Left lung (tissue), 10 donors: Measurements from ENCODE around the gene STK40. TPM values are rescaled to one million over a fixed set of nuclear protein-coding genes. Genes with fewer than 3 reads are reported as not detected.
A peak's percentile ranks its signal among the peaks of the same experiment; 100 is the strongest.

Experiments
- ATAC-seq: fragments of 200-7000 bp; cut with Tn5 transposase; one replicate; pipeline ENCODE4 v1.9.1; 2020; ENCODE audit warnings: moderate library complexity
- DNase-seq, 4 donors: peaks; one replicate each; pipeline ENCODE4 v3.0.0-alpha.2; 2013 to 2020
- H3K27ac ChIP-seq, 2 donors: fragments of 200-600 bp; sonication (generic) in 1 of 2; one replicate each; pipeline versions ENCODE4 v1.5.0 to v1.8.0; 2020 to 2021
- H3K27me3 ChIP-seq, 2 donors: fragments of 200-600 bp; sonication (generic) in 1 of 2; one replicate each; pipeline versions ENCODE4 v1.5.0 to v1.8.0; 2020 to 2021
- H3K36me3 ChIP-seq, 2 donors: fragments of 200-600 bp; sonication (generic) in 1 of 2; one replicate each; pipeline versions ENCODE4 v1.5.0 to v1.8.0; 2020 to 2021
- H3K4me1 ChIP-seq, 2 donors: fragments of 200-600 bp; one replicate each; pipeline ENCODE4 v1.8.0; 2021
- H3K4me3 ChIP-seq, 2 donors: fragments of 200-600 bp; sonication (generic) in 1 of 2; one replicate each; pipeline versions ENCODE4 v1.5.0 to v1.8.0; 2020 to 2021; ENCODE audit warnings: mild to moderate bottlenecking in 1 of 2
- H3K9me3 ChIP-seq, 2 donors: fragments of 200-600 bp; sonication (generic) in 1 of 2; one replicate each; pipeline versions ENCODE4 v1.5.0 to v1.8.0; 2020 to 2021
- intact Hi-C, 2 donors: fragments of 100-400 bp; cut with DNase I; formaldehyde crosslinking; loops; one replicate each; pipeline versions ENCODE4 v1.11.2 to v1.14.2; 2022
- polyA plus RNA-seq, 6 donors: library from polyadenylated mRNA; unstranded; fragments of 120-200 nt; gene quantifications; one replicate each; pipeline ENCODE4 v1.2.1, GENCODE V29; 2013; ENCODE audit not compliant: insufficient read length in 6 of 6
- total RNA-seq, 2 donors: library from RNA; stranded (reverse); fragmentation: NEBNext Ultra II Directional; extraction: Animal tissue kit (Norgen Biotek cat#: 25700); gene quantifications; one replicate each; pipeline ENCODE4 v1.2.1, GENCODE V29; 2021
- TF ChIP-seq, protein P1 (sequence below), 2 donors: fragments of 200-600 bp; sonication (generic) in 1 of 2; IDR thresholded peaks; one replicate each; pipeline versions ENCODE4 v1.5.0 to v1.8.0; 2021; ENCODE audit warnings: antibody characterized with exemption in 2 of 2
- donor health status: DM: no; HTN: yes; CAD: no.
- donor health status: DM: no; HTN: no; CAD: no.

Gene STK40
- total and polyA plus RNA-seq, 8 donors = 29.3 to 97.7 (median 35.7) TPM

GRCh38 chr1:36387141-36387949, 1.6 kb upstream of the STK40 start:
- Histone ChIP-seq H3K27me3 (no peaks in the 10 kb centered on the region), H3K27ac (peak overlapping the region; percentile 98 to 99), H3K9me3 (no peaks in the 10 kb centered on the region), H3K4me3 (peak overlapping the region in 1 of 2 donors; percentile 93), H3K4me1 (peaks cover 28 to 64% of the 10 kb centered on the region in 2 donors), H3K36me3 (peaks cover 0 to 35% of the 10 kb centered on the region in 2 donors)
- ATAC-seq (no peak), DNase-seq (no peak)
- TF ChIP-seq, protein P1, sequence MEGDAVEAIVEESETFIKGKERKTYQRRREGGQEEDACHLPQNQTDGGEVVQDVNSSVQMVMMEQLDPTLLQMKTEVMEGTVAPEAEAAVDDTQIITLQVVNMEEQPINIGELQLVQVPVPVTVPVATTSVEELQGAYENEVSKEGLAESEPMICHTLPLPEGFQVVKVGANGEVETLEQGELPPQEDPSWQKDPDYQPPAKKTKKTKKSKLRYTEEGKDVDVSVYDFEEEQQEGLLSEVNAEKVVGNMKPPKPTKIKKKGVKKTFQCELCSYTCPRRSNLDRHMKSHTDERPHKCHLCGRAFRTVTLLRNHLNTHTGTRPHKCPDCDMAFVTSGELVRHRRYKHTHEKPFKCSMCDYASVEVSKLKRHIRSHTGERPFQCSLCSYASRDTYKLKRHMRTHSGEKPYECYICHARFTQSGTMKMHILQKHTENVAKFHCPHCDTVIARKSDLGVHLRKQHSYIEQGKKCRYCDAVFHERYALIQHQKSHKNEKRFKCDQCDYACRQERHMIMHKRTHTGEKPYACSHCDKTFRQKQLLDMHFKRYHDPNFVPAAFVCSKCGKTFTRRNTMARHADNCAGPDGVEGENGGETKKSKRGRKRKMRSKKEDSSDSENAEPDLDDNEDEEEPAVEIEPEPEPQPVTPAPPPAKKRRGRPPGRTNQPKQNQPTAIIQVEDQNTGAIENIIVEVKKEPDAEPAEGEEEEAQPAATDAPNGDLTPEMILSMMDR (IDR thresholded peaks at IDR 0.05) = no peak
- intact Hi-C loops = no loop called here

DNA sequence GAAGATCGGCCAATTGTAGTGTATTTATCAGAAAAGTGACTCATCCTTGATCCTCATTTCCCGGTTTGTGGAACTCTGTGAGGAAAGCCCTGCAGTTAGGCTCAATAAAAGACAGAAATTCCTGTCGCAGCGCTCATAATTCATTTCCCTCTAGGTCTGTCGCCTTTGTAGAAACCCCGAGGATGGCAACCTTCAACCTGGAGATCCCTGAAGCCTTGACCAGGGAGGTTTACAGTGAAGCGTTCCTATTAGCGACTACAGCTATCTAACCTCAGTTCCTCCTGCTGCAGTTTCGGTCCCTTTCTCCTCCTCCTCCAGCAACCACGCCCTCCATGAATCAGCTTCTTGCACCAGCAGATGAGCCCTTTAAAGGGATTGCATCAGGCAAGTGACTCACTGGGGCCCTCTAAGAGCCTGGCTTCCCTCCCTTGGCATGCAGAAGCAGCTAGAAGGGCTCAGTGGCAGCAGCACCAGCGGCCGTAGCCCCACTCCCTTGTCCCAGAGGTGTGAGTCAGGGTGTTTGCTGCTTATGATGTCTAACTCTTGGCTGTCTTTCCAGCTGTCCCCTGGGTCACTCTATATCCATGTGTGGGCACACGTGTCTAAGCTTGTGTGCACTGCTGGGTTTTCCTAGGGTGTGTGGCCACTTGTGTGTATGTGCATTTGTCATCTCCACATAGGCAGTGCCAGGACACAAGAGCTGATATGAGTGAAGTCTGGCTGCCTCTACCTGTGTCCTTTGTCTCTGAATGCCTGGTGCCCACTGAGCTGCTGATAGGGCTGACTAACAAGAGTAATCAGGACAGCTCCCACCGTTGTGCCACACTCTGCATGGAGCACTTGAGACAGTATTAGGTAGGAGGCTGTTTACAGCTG, 779 bp upstream of the STK40 start:
- Histone ChIP-seq H3K9me3 (no peaks in the 10 kb centered on the region), H3K4me3 (peak overlapping the region; percentile 33 to 93), H3K27me3 (no peaks in the 10 kb centered on the region), H3K36me3 (peaks cover 0 to 27% of the 10 kb centered on the region in 2 donors), H3K27ac (peak overlapping the region; percentile 98 to 99), H3K4me1 (peaks cover 28 to 68% of the 10 kb centered on the region in 2 donors)
- DNase-seq (peak; percentile 70 to 96 (median 93)), ATAC-seq (peak; percentile 81)
- TF ChIP-seq, protein P1 (IDR thresholded peaks at IDR 0.05) = no peak
- intact Hi-C loops = no loop called here

- Histone ChIP-seq H3K4me3 (peak overlapping the region; percentile 93 to 100), H3K4me1 (peaks cover 28 to 79% of the 10 kb centered on the region in 2 donors), H3K27me3 (no peaks in the 10 kb centered on the region), H3K9me3 (no peaks in the 10 kb centered on the region), H3K36me3 (peaks cover 0 to 11% of the 10 kb centered on the region in 2 donors), H3K27ac (peak overlapping the region; percentile 98 to 99)
- TF ChIP-seq, protein P1 (IDR thresholded peaks at IDR 0.05) = no peak
- DNase-seq (peak in 3 of 4 donors; percentile 40 to 94 (median 85)), ATAC-seq (peak; percentile 31)
- intact Hi-C loops = no loop called here
These were observed 948 bp downstream of the STK40 start for GRCh38 chr1:36384542-36385409.

- TF ChIP-seq, protein P1 (IDR thresholded peaks at IDR 0.05) = no peak
- peaks cover 28 to 79% of the 10 kb centered on the region in 2 donors for H3K4me1 ChIP-seq
- ATAC-seq (no peak), DNase-seq (no peak)
- H3K27me3 ChIP-seq = no peaks in the 10 kb centered on the region
- no peak overlapping the region for H3K4me3 ChIP-seq
- H3K36me3 ChIP-seq = no peaks in the 10 kb centered on the region
- H3K9me3 ChIP-seq = no peaks in the 10 kb centered on the region
- intact Hi-C loops = no loop called here
- H3K27ac ChIP-seq = no peak overlapping the region
These were observed 2.5 kb downstream of the STK40 start for GRCh38 chr1:36383240-36383639.
